Stomach (tissue), 9 donors: ENCODE measurements around the gene CHCHD4. TPM values are rescaled to one million over a fixed set of nuclear protein-coding genes. Genes with fewer than 3 reads are reported as not detected.
A peak's percentile ranks its signal among the peaks of the same experiment; 100 is the strongest.

Experiments
- DNase-seq, 2 donors: peaks; one replicate each; pipeline versions ENCODE4 v3.0.0 to v3.0.0-alpha.2; 2013 to 2019
- H3K27ac ChIP-seq, 5 donors: fragments of 200-600 bp in 4 of 5; sonication (generic) in 4 of 5; one replicate each; pipeline ENCODE4 v1.5.1; 2013 to 2019; ENCODE audit warnings: mild to moderate bottlenecking in 1 of 5, moderate library complexity in 1 of 5
- H3K27me3 ChIP-seq, 3 donors: fragments of 200-600 bp; sonication (generic); one replicate each; pipeline ENCODE4 v1.5.1; 2017 to 2019; ENCODE audit warnings: mixed run types in 1 of 3
- H3K36me3 ChIP-seq, 4 donors: fragments of 200-600 bp; sonication (generic); 1 replicate in 3 of 4; 2 replicates in 1 of 4; pipeline ENCODE4 v1.5.1; 2016 to 2019
- H3K4me1 ChIP-seq, 4 donors: fragments of 200-600 bp; sonication (generic); one replicate each; pipeline ENCODE4 v1.5.1; 2016 to 2019
- H3K4me3 ChIP-seq, 4 donors: fragments of 200-600 bp; sonication (generic) in 3 of 4; one replicate each; pipeline ENCODE4 v1.5.1; 2016 to 2019; ENCODE audit warnings: mild to moderate bottlenecking in 1 of 4
- H3K9me3 ChIP-seq, 4 donors: fragments of 200-600 bp; sonication (generic); one replicate each; pipeline ENCODE4 v1.5.1; 2016 to 2019
- EP300 ChIP-seq: sonication (generic); formaldehyde crosslinking; IDR thresholded peaks from one replicate; pipeline ENCODE4 v1.6.1; 2017; ENCODE audit warnings: antibody characterized with exemption
- POLR2A ChIP-seq, 4 donors: fragments of 450-650 bp; IDR thresholded peaks; one replicate each; pipeline ENCODE4 v1.6.1; 2016; ENCODE audit warnings: antibody characterized with exemption in 4 of 4, control low read depth in 2 of 4, mild to moderate bottlenecking in 1 of 4, moderate library complexity in 1 of 4
- POLR2AphosphoS5 ChIP-seq, 3 donors: sonication (generic); formaldehyde crosslinking; IDR thresholded peaks; one replicate each; pipeline ENCODE4 v1.6.1; 2016; ENCODE audit warnings: antibody characterized with exemption in 3 of 3
- WGBS, 5 donors: extraction: QIAGEN DNeasy Blood & Tissue Kit in 3 of 5; methylation state at CpG; one replicate each; pipeline versions ENCODE4 v1.1.5 to v1.1.7; 2013 to 2018; 5-methylcytosine and 5-hydroxymethylcytosine counted together
- intact Hi-C: fragments of 100-400 bp; cut with DNase I; formaldehyde crosslinking; loops from one replicate; pipeline ENCODE4 v1.15.1; 2023; ENCODE audit warnings: low total_unique reads
- polyA plus RNA-seq, 3 donors: library from polyadenylated mRNA; stranded (reverse); fragments of 200-250 nt; gene quantifications; one replicate each; pipeline ENCODE4 v1.2.3, GENCODE V29; 2013
- total RNA-seq, 5 donors: library from RNA; depleted of rRNA; stranded (reverse); fragments of >200 nt; gene quantifications; one replicate each; pipeline versions ENCODE4 v1.1.0 to v1.2.3, GENCODE V29; 2014 to 2016
- TF ChIP-seq, protein P1 (sequence below), 7 experiments: fragments of 450-650 bp in 4 of 7; fragments of 200-600 bp in 3 of 7; sonication (generic) in 3 of 7; IDR thresholded peaks; one replicate each; pipeline ENCODE4 v1.5.1; 2016 to 2019; ENCODE audit warnings: antibody characterized with exemption in 7 of 7, control low read depth in 2 of 7, mild to moderate bottlenecking in 1 of 7
- donor health status: healthy with polysubstance abuse.
- donor health status: Bipolar disorder and iron deficiency.
- donor health status: healthy.

CHCHD4 gene
- total and polyA plus RNA-seq, 8 donors: 1.7 to 16.1 (median 11.4) TPM

DNA sequence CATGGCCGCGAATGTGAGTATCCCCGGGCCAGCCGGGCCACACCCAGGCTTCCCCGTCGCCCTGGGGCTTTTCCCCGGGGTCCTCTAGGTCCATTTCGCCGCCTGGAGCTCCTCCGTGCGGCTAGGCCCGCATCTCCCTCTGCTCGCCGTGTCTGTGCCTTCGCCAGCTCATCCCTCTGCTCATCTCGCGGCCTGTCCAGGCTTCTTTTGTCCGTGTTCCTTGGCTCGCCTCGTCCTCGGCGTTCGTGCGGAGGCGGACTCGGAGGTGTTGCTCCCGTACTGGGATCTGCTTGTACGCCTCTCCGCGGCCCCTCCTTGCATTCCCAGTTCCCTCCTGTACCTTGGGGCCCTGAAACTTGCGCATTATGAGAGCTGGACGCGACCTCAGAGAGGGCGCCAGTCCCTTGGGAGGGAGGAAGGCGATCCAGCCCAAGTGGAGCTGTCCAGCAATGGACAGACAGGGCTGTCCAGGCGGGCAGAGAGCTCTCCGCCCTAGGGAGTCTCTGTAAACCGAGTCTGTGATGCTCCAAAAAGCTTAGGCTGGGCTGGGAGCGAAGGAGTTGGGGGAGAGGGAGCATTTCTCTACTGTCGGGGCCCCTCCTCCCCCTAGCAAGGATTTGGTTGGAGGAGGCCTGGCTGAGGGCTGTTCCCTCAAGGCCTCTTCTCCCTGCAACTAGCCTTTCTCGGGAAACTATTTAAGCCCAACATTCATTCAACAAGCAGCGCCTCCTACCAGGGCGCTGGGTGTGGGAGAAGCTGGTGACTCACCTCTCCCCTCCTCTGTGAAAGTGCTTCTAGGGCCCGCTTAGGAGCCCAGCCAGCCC lies 735 bp upstream of the CHCHD4 start:
- H3K4me1 ChIP-seq: peaks cover 25 to 52% (median 39%) of the 10 kb centered on the region in 4 donors
- H3K27me3 ChIP-seq: no peaks in the 10 kb centered on the region
- no peaks in the 10 kb centered on the region for H3K9me3 ChIP-seq
- intact Hi-C loops: loop anchor here (10.0 kb wide), 1 partner anchor 49 kb away; the partner anchor contains the start of genes LSM3 and XPC
- peak; percentile 50 to 88 for DNase-seq
- peaks cover 11 to 45% (median 37%) of the 10 kb centered on the region in 4 donors for H3K36me3 ChIP-seq
- TF ChIP-seq POLR2AphosphoS5 (IDR thresholded peaks at IDR 0.05) (peak; percentile 26 to 65 (median 34)), EP300 (no peak)
- 0 to 2% (median 0%) methylated on average over 28 to 44 of the region's 44 CpGs for WGBS, 5 donors
- H3K27ac ChIP-seq: peak overlapping the region; percentile 90 to 97 (median 93)
- H3K4me3 ChIP-seq: peak overlapping the region; percentile 66 to 98 (median 87)

DNA sequence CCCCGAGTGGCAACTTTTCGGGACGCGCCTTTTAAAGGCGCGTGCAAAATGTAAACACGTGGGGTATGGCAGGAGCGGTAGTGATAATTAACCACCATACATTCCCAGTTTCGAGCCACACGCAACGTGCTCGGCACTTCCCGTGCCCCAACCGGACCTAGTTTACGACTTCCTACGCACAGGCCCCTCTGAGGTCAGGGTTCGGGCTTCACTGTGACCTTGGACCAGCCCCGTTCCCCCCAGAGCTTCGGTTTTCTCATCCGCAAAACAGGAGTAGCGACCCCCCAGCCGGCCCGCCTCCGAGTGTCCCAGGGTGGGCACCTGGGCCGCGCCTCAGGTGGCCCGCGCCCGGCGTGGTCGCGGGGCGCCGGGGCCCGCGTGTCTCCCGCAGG lies 451 bp downstream of the CHCHD4 start:
- H3K36me3 ChIP-seq: peaks cover 0 to 40% (median 32%) of the 10 kb centered on the region in 4 donors
- H3K9me3 ChIP-seq: no peaks in the 10 kb centered on the region
- peak overlapping the region; percentile 88 to 97 (median 93) for H3K27ac ChIP-seq
- no peak for TF ChIP-seq POLR2A (IDR thresholded peaks at IDR 0.05)
- no peak for TF ChIP-seq POLR2AphosphoS5 (IDR thresholded peaks at IDR 0.05)
- TF ChIP-seq, protein P1, sequence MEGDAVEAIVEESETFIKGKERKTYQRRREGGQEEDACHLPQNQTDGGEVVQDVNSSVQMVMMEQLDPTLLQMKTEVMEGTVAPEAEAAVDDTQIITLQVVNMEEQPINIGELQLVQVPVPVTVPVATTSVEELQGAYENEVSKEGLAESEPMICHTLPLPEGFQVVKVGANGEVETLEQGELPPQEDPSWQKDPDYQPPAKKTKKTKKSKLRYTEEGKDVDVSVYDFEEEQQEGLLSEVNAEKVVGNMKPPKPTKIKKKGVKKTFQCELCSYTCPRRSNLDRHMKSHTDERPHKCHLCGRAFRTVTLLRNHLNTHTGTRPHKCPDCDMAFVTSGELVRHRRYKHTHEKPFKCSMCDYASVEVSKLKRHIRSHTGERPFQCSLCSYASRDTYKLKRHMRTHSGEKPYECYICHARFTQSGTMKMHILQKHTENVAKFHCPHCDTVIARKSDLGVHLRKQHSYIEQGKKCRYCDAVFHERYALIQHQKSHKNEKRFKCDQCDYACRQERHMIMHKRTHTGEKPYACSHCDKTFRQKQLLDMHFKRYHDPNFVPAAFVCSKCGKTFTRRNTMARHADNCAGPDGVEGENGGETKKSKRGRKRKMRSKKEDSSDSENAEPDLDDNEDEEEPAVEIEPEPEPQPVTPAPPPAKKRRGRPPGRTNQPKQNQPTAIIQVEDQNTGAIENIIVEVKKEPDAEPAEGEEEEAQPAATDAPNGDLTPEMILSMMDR (IDR thresholded peaks at IDR 0.05): no peak
- no peak for TF ChIP-seq EP300
- peak overlapping the region; percentile 66 to 98 (median 87) for H3K4me3 ChIP-seq
- H3K4me1 ChIP-seq: peaks cover 25 to 53% (median 40%) of the 10 kb centered on the region in 4 donors
- peak; percentile 62 to 83 for DNase-seq
- 0 to 1% (median 0%) methylated on average over 30 to 37 of the region's 37 CpGs for WGBS, 5 donors
- no peaks in the 10 kb centered on the region for H3K27me3 ChIP-seq
- intact Hi-C loops: loop anchor here (10.0 kb wide), 1 partner anchor 51 kb away; the partner anchor contains the start of genes LSM3 and XPC

DNA sequence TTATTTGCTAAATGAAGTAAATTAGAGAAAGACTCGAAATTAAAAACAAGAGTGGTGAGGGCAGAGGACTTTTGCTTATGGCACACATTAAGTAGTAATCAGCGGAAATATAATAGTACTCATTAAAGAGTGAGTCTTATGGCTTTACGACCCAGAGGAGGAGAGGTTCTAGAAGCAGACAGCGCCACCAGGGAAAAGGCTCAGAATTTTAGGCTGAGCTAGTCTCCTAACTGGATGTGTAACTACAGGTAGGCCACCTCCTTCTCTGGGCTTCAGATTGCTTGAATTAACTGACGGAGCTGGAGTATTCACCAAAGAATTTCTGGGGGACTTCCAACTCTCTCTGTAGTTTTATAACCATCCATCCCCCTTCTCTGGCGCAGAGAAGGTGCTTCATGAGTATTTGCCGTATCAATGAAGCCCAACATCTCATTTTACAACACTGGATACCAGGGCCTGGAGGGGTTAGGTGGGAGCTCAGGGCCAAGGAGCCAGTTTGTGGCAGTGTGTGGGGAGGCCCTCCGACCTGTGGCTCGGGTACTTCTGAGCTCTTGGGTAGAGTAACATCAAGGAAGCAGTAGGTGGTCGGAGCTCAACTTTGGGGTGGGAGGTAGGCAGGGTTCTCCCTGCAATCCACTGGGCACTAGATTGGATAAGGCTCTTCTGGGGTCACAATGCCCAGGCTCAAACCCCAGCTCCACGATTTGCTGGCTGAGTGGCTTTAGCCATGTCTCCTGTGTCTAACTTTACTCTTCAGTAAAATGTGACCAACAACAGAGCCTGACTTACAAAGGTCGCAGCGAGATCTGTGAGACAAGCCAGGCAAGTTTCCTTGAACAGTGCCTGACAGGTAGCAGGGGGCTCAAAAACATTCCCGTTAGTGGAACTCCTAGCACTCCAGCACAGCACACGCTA lies 1.1 kb downstream of the CHCHD4 start:
- 49 to 64% (median 50%) methylated on average over 11 to 15 of the region's 15 CpGs for WGBS, 5 donors

DNA sequence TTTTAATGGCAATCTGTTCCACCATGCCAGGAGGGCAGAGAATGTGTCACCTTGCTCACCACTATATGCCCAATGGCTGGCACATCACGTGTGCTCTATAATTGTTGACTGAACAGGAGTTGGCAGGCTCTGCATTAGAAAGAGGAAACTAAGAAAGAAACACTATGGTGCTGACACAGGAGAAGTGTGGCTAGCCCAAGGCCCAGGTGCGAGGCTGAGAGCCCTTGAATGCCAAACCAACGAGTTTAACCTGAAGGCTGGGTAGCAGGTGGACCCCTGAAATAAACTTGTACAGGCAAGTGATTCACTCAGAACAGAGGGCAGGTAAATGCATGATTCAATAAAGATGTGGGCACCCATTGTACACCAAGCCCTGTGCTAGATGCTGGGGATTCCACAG lies 2.4 kb downstream of the CHCHD4 start:
- H3K4me3 ChIP-seq: no peak overlapping the region
- DNase-seq: no peak
- intact Hi-C loops: loop anchor here (10.0 kb wide), 1 partner anchor 52 kb away; the partner anchor contains the start of genes LSM3 and XPC

More for the DNA sequence above, 1.1 kb downstream of the CHCHD4 start:
- Histone ChIP-seq H3K36me3 (peaks cover 0 to 36% (median 27%) of the 10 kb centered on the region in 4 donors), H3K4me1 (peaks cover 29 to 60% (median 43%) of the 10 kb centered on the region in 4 donors), H3K27me3 (no peaks in the 10 kb centered on the region), H3K4me3 (peak overlapping the region; percentile 66 to 98 (median 87)), H3K27ac (peak overlapping the region; percentile 88 to 97 (median 93)), H3K9me3 (no peaks in the 10 kb centered on the region)
- intact Hi-C loops: loop anchor here (10.0 kb wide), 1 partner anchor 51 kb away; the partner anchor contains the start of genes LSM3 and XPC
- no peak for TF ChIP-seq EP300
- no peak for TF ChIP-seq POLR2A (IDR thresholded peaks at IDR 0.05)
- no peak for TF ChIP-seq POLR2AphosphoS5 (IDR thresholded peaks at IDR 0.05)
- TF ChIP-seq, protein P1 (IDR thresholded peaks at IDR 0.05): no peak
- DNase-seq: no peak

More for the DNA sequence above, 2.4 kb downstream of the CHCHD4 start:
- H3K27ac ChIP-seq: no peak overlapping the region
- TF ChIP-seq EP300 (no peak), POLR2A (IDR thresholded peaks at IDR 0.05) (no peak), POLR2AphosphoS5 (IDR thresholded peaks at IDR 0.05) (no peak)
- TF ChIP-seq, protein P1 (IDR thresholded peaks at IDR 0.05): no peak
- H3K4me1 ChIP-seq: peaks cover 31 to 57% (median 44%) of the 10 kb centered on the region in 4 donors
- 75 to 83% (median 79%) methylated on average over 3 of the region's 3 CpGs for WGBS, 5 donors
- no peaks in the 10 kb centered on the region for H3K27me3 ChIP-seq
- peaks cover 0 to 27% (median 21%) of the 10 kb centered on the region in 4 donors for H3K36me3 ChIP-seq
- no peaks in the 10 kb centered on the region for H3K9me3 ChIP-seq
